ENCODE data around the gene CCDC138. TPM values are rescaled to one million over a fixed set of nuclear protein-coding genes. Genes with fewer than 3 reads are reported as not detected.

The CCDC138 gene
- polyA plus RNA-seq, 3 donors: 16.3 to 17.3 (median 16.4) TPM

DNA sequence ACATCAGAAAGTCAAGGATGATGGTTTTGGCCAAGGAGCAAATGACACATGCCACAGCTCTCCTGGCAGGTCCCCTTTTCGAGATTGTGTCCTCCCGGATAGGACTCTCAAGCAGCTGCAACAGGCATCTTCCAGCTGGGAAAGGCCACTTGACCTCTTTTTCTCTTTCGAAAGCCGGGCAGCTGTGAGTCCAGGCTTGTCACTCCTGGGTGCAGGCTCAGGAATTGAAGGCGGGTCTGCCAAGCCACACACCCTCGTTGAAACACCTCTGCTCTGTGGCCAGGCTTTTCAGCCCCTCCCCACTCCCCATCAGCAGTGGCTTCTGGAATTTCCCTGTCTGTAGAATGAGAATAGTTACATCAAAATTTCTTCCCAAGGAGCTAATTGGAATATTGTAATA is 98.0 kb downstream of the CCDC138 start:
- no peak for DNase-seq (ENCODE audit: low read depth in 3 of 3, low spot score in 2 of 3)

DNA sequence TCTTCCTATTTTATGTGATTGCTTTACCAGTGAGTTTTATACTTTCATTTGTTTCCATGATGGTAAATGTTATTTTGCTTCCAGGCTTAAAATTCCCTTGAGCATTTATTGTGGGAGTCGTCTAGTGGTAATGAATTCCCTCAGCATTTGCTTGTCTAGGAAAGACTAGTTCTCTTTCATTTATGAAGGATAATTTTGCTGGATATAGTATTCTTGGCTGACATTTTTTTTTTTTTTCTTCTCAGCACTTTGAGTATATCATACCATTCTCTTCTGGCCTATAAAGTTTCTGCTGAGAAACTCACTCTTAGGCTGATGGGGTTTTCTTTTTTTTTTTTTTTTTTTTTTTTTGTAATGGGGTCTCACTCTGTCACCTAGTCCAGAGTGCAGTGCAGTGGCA is 103.3 kb downstream of the CCDC138 start:
- DNase-seq (ENCODE audit: low read depth in 3 of 3, low spot score in 2 of 3): no peak

- no peak for DNase-seq (ENCODE audit: low read depth in 3 of 3, low spot score in 2 of 3)
Observed at GRCh38 chr2:108893277-108893676, 106.7 kb downstream of the CCDC138 start.

DNA sequence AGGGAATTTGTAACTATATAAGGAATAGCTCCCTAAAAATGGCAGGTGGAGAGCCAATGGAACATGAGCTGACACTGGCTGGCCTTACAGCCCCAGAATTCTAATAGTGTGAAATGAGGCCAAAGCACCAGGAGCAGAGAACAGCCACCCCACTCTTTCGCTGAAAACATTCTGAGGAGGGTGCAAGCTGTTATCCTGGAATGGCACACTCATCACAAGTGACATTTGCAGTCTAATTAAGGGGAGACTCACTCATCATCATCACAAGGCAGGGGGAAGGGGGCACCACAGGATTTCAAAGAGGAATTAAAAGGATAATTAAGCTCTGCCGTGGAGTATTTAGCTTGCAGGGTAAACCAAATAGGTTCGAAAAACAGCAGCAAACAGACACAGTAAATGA is 108.2 kb downstream of the CCDC138 start:
- DNase-seq (ENCODE audit: low read depth in 3 of 3, low spot score in 2 of 3): no peak

DNA sequence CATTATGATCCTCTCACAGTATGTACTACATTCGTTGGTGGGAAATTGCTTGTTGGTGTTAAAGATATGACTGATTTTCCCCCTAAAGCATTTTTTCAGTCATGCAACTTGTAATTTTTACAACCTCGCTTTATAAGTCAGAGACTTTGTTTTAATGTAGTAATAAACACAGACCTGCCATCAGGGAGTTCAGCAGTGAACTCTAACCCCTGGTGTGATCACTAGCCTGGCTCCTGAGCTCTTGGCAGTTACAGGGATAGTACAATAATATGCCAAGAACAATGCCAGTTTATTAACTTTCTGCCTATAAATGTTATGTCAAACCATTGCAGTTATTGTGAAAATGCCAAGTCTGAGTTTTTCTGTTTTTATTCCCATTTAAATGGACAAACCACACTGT is 108.6 kb downstream of the CCDC138 start:
- no peak for DNase-seq (ENCODE audit: low read depth in 3 of 3, low spot score in 2 of 3)

DNA sequence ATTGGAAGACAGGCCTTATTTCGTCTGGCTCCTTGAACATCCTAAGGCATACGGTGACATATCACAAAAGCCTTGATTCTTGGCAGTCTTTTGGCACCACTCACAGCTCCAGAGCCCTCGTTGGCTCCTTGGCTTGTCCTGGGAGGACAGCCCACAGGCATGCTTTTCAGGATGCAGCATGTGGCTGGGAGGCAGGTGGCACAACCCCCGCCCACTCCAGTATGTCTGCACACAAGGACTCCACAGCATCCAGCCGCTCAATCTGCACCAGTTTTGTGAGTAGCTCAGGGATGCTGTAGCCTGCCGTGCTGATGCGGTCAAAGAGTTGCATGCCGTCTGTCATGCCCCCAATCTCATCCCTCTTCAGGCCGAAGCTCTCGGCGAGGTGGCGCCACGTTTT is 110.2 kb downstream of the CCDC138 start:
- DNase-seq (ENCODE audit: low read depth in 3 of 3, low spot score in 2 of 3): no peak

DNA sequence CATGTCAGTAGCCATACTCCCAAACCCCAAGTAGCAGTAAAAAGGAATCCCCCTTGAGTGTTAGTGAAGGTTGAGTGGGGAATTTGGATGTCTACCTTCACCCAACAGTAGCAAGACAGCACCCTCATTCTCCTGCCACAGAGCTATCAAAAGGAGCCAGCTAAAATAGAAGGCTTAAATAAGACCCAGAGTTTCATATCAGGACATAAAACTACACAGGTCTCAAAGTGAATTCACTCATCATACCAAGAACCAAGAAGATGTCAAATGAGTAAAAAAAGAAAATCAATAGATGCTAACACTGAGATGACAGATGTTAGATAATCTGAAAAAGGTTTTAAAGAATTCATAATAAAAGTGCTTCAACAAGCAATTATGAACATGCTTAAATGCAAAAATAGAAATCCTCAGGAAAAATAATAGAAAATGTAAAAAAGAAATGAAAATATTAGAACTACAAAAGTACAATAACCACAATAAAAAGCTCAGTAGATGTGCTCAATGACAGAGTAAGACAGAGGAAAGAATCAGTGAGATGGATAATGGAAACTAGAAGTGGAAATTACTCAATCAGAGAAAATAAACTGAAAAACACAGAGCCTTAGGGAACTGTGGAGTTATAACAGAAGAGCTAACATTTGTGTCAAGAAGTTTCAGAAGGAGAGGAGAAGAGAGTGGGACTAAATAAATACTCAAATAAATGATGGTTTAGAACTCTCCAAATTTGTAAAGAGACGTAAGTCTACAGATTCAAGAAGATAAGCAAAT is 111.9 kb downstream of the CCDC138 start:
- DNase-seq (ENCODE audit: low read depth in 3 of 3, low spot score in 2 of 3): no peak

- DNase-seq (ENCODE audit: low read depth in 3 of 3, low spot score in 2 of 3): no peak
Observed at GRCh38 chr2:108904680-108905079, 118.1 kb downstream of the CCDC138 start.

DNA sequence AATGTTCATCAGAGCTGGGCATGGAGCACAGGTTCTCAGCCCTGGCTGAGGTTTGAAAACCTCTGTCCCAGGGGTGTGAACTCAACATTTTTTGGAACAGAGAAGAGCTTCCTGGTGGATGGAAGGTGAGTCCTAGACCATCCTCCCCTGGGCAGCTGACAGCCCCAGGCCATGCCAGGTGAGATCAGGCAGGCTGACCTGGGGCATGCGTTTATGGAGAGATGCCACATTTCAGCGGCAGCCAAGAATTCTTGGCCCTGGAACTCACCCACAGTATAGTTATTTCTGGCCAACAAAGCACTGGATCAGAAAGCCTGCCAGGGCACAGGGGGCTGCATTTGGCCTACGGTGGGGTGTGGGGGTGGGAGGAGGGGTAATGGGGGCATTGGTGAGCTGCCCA is 118.6 kb downstream of the CCDC138 start:
- DNase-seq (ENCODE audit: low read depth in 3 of 3, low spot score in 2 of 3): no peak

GRCh38 chr2:108905906-108906305 is 119.3 kb downstream of the CCDC138 start:
- DNase-seq (ENCODE audit: low read depth in 3 of 3, low spot score in 2 of 3): no peak

- DNase-seq (ENCODE audit: low read depth in 3 of 3, low spot score in 2 of 3): no peak
Observed at GRCh38 chr2:108906403-108907077, 120.0 kb downstream of the CCDC138 start.

DNA sequence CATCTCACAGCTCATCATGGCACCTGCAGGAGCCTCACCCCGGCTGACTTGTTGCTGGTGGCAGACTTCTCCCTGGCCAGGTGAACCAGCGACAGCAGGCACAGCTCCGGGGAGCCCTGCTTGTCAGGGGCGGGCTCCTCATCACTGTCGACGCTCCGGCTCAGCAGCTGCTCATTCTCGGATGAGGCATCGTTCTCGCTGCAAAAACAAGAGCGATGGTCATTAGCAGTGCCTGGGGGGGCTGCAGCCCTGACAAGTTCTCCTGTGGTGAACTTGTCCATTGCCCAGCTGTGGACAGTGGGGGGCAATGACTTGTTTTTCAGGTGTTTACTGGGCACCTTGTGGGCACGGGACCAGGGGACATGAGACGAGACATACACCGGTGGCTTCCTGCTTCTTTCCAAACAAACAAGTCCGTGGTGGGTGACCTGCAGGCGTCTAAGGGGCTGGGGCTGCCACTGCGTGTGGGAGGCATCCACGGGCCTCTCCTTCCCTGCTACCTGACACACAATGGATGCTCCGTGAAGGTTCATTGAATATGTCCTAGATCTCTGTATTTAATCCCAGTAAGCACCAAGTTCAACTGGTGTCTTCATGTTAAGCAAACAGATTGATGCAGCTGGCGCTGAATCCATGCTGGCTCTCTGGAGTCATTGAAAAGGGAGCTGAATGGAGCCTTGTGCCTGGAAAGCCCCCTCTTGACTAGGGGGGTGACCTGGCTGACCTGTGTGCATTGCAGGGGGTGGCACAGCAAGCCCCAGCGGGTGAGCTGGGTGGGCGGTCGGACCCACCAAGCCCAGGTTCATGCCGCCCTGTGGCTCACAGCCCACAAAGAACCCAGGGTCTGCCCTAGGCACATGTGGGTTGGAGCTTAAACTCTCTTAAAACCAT is 121.5 kb downstream of the CCDC138 start:
- no peak for DNase-seq (ENCODE audit: low read depth in 3 of 3, low spot score in 2 of 3)

DNA sequence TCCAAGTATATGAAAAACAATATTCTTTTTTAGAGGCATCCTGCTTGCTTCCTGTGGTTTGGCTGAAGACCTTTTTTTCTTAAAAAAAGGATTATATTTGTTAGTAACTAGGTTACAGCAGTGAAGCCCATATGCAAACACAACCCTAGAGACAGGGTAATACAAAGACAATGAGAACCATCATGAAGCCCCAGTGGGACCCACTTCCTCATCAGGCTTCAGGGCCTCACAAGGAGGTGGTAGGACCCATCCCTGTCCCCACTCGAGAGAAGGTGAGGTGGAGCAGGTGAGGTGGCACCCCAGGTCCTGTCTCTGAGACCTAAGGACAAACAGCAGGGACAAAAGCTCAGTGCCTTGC is 122.1 kb downstream of the CCDC138 start:
- DNase-seq (ENCODE audit: low read depth in 3 of 3, low spot score in 2 of 3): no peak

- DNase-seq (ENCODE audit: low read depth in 3 of 3, low spot score in 2 of 3): no peak
Observed at GRCh38 chr2:108909275-108909823, 122.8 kb downstream of the CCDC138 start.

DNA sequence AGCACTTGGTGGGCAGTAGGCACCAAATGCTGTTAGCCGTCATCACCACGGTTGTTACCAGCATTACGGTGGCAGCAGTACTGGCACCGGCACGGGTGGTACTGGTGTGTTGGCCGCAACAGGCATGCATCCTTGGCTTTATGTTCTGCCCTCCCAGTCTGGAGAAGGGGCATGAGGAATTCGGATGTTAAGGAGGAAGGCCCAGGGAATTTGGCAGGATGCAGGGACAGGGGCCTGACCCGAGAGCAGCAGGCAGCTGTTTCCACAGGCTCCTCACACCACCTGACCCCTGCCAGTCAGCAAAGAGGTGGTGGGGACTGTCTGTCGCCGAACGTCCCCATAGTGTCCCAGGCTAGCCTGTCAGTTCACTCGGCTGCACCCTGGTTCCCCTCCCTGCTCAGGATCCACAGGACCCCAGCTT is 123.5 kb downstream of the CCDC138 start:
- no peak for DNase-seq (ENCODE audit: low read depth in 3 of 3, low spot score in 2 of 3)

DNA sequence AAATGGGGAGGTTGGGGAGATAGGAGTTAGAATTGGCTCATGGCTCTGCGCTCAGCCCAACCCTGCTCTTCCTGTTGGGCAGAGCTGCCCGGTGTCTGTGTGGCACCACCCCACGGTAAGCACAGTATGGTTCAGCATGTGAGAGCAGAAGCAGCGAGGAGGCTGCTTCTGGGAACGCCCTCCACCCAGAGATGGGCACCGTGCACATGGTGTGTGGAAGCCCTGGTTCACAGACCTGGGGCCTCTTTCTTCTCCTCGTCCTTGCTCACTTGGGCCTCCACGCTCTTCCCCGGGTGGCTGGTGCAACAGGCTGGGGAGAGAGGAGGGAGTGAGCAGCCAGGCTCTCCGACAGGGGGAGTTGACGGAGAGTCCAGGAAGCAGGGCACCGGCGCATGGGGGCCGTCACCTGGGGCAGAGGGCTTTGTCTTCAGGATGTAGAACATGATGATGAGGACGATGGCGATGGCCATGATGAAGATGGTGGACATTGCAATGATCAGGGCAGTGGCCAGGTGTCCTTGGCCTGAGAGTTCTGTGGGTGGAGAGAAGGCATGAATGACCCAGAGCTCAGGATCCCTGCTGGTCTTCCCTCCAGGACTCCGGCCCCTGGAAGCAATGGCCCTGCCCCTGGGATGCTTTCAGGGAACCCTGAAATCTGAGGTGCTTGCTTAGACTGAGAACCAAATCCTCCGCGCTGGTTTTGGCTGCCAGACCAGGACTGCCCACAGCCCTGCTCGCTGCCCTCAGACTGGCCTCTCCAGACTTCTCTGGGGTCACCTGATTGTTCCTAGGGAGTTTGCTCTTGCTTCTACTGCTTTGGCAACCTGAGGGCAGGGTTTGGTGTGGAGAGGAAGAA is 124.2 kb downstream of the CCDC138 start:
- no peak for DNase-seq (ENCODE audit: low read depth in 3 of 3, low spot score in 2 of 3)

DNA sequence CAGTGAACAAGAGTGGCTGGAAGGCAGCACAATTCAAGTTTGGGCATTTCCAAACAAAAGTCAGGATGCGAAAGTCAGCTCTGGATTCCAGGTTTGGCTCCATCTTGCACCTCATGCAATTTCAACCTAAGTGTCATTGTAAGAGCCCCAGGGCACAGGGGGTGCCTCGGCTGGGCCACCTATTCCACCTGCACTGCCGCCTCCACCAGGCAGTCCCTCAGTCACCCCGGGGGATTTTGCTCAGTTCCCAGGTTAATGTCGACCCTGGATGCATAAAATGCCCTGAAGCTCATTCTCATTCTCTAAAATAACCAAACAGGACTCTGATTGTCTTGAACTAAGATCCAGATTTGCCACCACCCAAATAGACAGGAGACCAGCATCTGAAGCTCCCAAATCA is 124.8 kb downstream of the CCDC138 start:
- no peak for DNase-seq (ENCODE audit: low read depth in 3 of 3, low spot score in 2 of 3)

- no peak for DNase-seq (ENCODE audit: low read depth in 3 of 3, low spot score in 2 of 3)
Observed at GRCh38 chr2:108911807-108912628, 125.4 kb downstream of the CCDC138 start.

GRCh38 chr2:108912629-108912902 is 126.0 kb downstream of the CCDC138 start:
- no peak for DNase-seq (ENCODE audit: low read depth in 3 of 3, low spot score in 2 of 3)

Measured in right renal cortex interstitium (tissue), 3 donors.